Measurements from ENCODE around the gene MUC6.

MUC6 gene

GRCh38 chr11:1077417-1078119 lies 41.0 kb upstream of the MUC6 start:
- CTCF ChIA-PET = no interaction called here
- POLR2A ChIA-PET = no interaction called here
- no peak for DNase-seq (ENCODE audit: extremely low spot score)
- TF ChIP-seq CTBP1 (IDR thresholded peaks at IDR 0.05; ENCODE audit: borderline replicate concordance) (no peak), BHLHE40 (IDR thresholded peaks at IDR 0.05; ENCODE audit: borderline replicate concordance) (no peak)

GRCh38 chr11:1077033-1077416 lies 40.5 kb upstream of the MUC6 start:
- TF ChIP-seq NFRKB (IDR thresholded peaks at IDR 0.05) = no peak
- TF ChIP-seq ARNT (IDR thresholded peaks at IDR 0.05) = no peak
- TF ChIP-seq ZNF384 (IDR thresholded peaks at IDR 0.05) = no peak
- no peak for TF ChIP-seq ELF4 (IDR thresholded peaks at IDR 0.05)
- TF ChIP-seq FOXK2 (IDR thresholded peaks at IDR 0.05) = no peak
- TF ChIP-seq BHLHE40 (IDR thresholded peaks at IDR 0.05; ENCODE audit: borderline replicate concordance) = no peak
- no peak for TF ChIP-seq SUZ12 (IDR thresholded peaks at IDR 0.05)
- no peak for TF ChIP-seq LEF1 (IDR thresholded peaks at IDR 0.05; ENCODE audit: borderline replicate concordance)
- no peak for TF ChIP-seq SP1 (IDR thresholded peaks at IDR 0.05)
- TF ChIP-seq FOXA1 (IDR thresholded peaks at IDR 0.05) = no peak
- TF ChIP-seq FOXM1 (IDR thresholded peaks at IDR 0.05; ENCODE audit: borderline replicate concordance) = no peak
- TF ChIP-seq PKNOX1 (IDR thresholded peaks at IDR 0.05) = no peak
- TF ChIP-seq TARDBP (IDR thresholded peaks at IDR 0.05) = no peak
- no peak for TF ChIP-seq CTBP1 (IDR thresholded peaks at IDR 0.05; ENCODE audit: borderline replicate concordance)
- no peak for TF ChIP-seq L3MBTL2 (conservative IDR thresholded peaks at IDR 0.05)
- no peak for TF ChIP-seq HDGF (IDR thresholded peaks at IDR 0.05; ENCODE audit: borderline replicate concordance)
- no peak for DNase-seq (ENCODE audit: extremely low spot score)
- CTCF ChIA-PET = no interaction called here
- POLR2A ChIA-PET = no interaction called here

GRCh38 chr11:1076061-1076665 lies 39.6 kb upstream of the MUC6 start:
- ChIA-PET CTCF (no interaction called here), POLR2A (no interaction called here)
- DNase-seq (ENCODE audit: extremely low spot score) = no peak
- TF ChIP-seq TARDBP (IDR thresholded peaks at IDR 0.05) = no peak
- TF ChIP-seq BHLHE40 (IDR thresholded peaks at IDR 0.05; ENCODE audit: borderline replicate concordance) = no peak
- no peak for TF ChIP-seq ELF4 (IDR thresholded peaks at IDR 0.05)
- no peak for TF ChIP-seq NFRKB (IDR thresholded peaks at IDR 0.05)
- TF ChIP-seq PKNOX1 (IDR thresholded peaks at IDR 0.05) = no peak

GRCh38 chr11:1075341-1075911 lies 38.9 kb upstream of the MUC6 start:
- POLR2A ChIA-PET = no interaction called here
- TF ChIP-seq SUZ12 (IDR thresholded peaks at IDR 0.05) (no peak), HDGF (IDR thresholded peaks at IDR 0.05; ENCODE audit: borderline replicate concordance) (no peak), L3MBTL2 (conservative IDR thresholded peaks at IDR 0.05) (no peak), ARNT (IDR thresholded peaks at IDR 0.05) (no peak), FOXM1 (IDR thresholded peaks at IDR 0.05; ENCODE audit: borderline replicate concordance) (no peak), FOXA1 (IDR thresholded peaks at IDR 0.05) (no peak), LEF1 (IDR thresholded peaks at IDR 0.05; ENCODE audit: borderline replicate concordance) (no peak)
- CTCF ChIA-PET = no interaction called here
- DNase-seq (ENCODE audit: extremely low spot score) = no peak

- DNase-seq (ENCODE audit: extremely low spot score) = no peak
These were observed 38.0 kb upstream of the MUC6 start, which contains the start of gene MUC2 for GRCh38 chr11:1074244-1075221. TSS of gene MUC2 (plus strand) at chr11:1074874.

More at GRCh38 chr11:1074244-1075221, 38.0 kb upstream of the MUC6 start, which contains the start of gene MUC2:
- CTCF ChIA-PET = no interaction called here
- POLR2A ChIA-PET = no interaction called here
- no peak for TF ChIP-seq L3MBTL2 (conservative IDR thresholded peaks at IDR 0.05)
- no peak for TF ChIP-seq FOXK2 (IDR thresholded peaks at IDR 0.05)
- no peak for TF ChIP-seq TARDBP (IDR thresholded peaks at IDR 0.05)
- TF ChIP-seq ZNF384 (IDR thresholded peaks at IDR 0.05) = no peak
- TF ChIP-seq FOXA1 (IDR thresholded peaks at IDR 0.05) = no peak
- TF ChIP-seq PKNOX1 (IDR thresholded peaks at IDR 0.05) = no peak
- TF ChIP-seq ARNT (IDR thresholded peaks at IDR 0.05) = no peak
- TF ChIP-seq FOXM1 (IDR thresholded peaks at IDR 0.05; ENCODE audit: borderline replicate concordance) = no peak
- no peak for TF ChIP-seq CTBP1 (IDR thresholded peaks at IDR 0.05; ENCODE audit: borderline replicate concordance)
- no peak for TF ChIP-seq NFRKB (IDR thresholded peaks at IDR 0.05)
- no peak for TF ChIP-seq HDGF (IDR thresholded peaks at IDR 0.05; ENCODE audit: borderline replicate concordance)

All from HEK293T (cell line).